GM18508 (cell line): Measurements from ENCODE around the gene SOCS4.
A peak's percentile ranks its signal among the peaks of the same experiment; 100 is the strongest.
"Not testable (repeated sequence)": the region's sequence is repeated elsewhere in the genome, so short reads cannot be mapped to it uniquely, and the experiment has no call there.

ENCODE experiments used
- ATAC-seq: cut with Tn5 transposase; IDR thresholded peaks from one replicate; pipeline ENCODE4 v1.9.1; 2021; ENCODE audit warnings: moderate number of reproducible peaks; ENCODE audit not compliant: insufficient read depth, unreplicated experiment

The SOCS4 gene

GRCh38 chr14:55026793-55027561, at the start of gene SOCS4, which contains the start of gene WDHD1:
Gene SOCS4, plus strand, starts transcription at chr14:55027236. Its CDS starts 15,806 bp downstream, at chr14:55043042.
Gene WDHD1, minus strand, starts transcription at chr14:55027099. Its CDS starts 312 bp downstream, at chr14:55026787.
- ATAC-seq, result peak; percentile 69

GRCh38 chr14:54979039-54979438, 48.0 kb upstream of the SOCS4 start:
- ATAC-seq, result no peak

- no peak for ATAC-seq
Measured at GRCh38 chr14:54981698-54982097, 45.3 kb upstream of the SOCS4 start.

- no peak for ATAC-seq
Measured at GRCh38 chr14:54985156-54985555, 41.9 kb upstream of the SOCS4 start.

GRCh38 chr14:55000381-55000780, 26.7 kb upstream of the SOCS4 start:
- ATAC-seq, result no peak

GRCh38 chr14:55005071-55005470, 22.0 kb upstream of the SOCS4 start:
- ATAC-seq, result no peak

- ATAC-seq, result no peak
Measured at GRCh38 chr14:55015006-55015405, 12.0 kb upstream of the SOCS4 start.

- ATAC-seq, result no peak
Measured at GRCh38 chr14:55019968-55020554, 7.0 kb upstream of the SOCS4 start.

- ATAC-seq, result not testable (repeated sequence)
Measured at GRCh38 chr14:55024365-55024764, 2.7 kb upstream of the SOCS4 start.

- ATAC-seq, result no peak
Measured at GRCh38 chr14:55025948-55026347, 1.1 kb upstream of the SOCS4 start.

- no peak for ATAC-seq
Measured at GRCh38 chr14:55026441-55026792, 619 bp upstream of the SOCS4 start.

- no peak for ATAC-seq
Measured at GRCh38 chr14:55028066-55028465, 1.0 kb downstream of the SOCS4 start.

GRCh38 chr14:55028476-55028875, 1.4 kb downstream of the SOCS4 start:
- ATAC-seq, result no peak

- no peak for ATAC-seq
Measured at GRCh38 chr14:55031190-55031589, 4.2 kb downstream of the SOCS4 start.

- ATAC-seq, result not testable (repeated sequence)
Measured at GRCh38 chr14:55037995-55038394, 11.0 kb downstream of the SOCS4 start.

- no peak for ATAC-seq
Measured at GRCh38 chr14:55038708-55039107, 11.7 kb downstream of the SOCS4 start.

GRCh38 chr14:55043528-55043927, 16.5 kb downstream of the SOCS4 start:
- no peak for ATAC-seq

- no peak for ATAC-seq
Measured at GRCh38 chr14:55045087-55045486, 18.1 kb downstream of the SOCS4 start.

- ATAC-seq, result no peak
Measured at GRCh38 chr14:55047301-55048053, 20.4 kb downstream of the SOCS4 start.

- no peak for ATAC-seq
Measured at GRCh38 chr14:55048900-55049436, 21.9 kb downstream of the SOCS4 start.

GRCh38 chr14:55051165-55051422, 24.1 kb downstream of the SOCS4 start:
- ATAC-seq, result peak; percentile 26
